NCI-H146 treated with DMSO at 0.1 percent for 48 hours (cell line): ENCODE results near the gene SIGLEC6.

Experiments
- DNase-seq: peaks from one replicate; lab custom pipeline; 2025; ENCODE audit not compliant: unreplicated experiment; lab: John Stamatoyannopoulos, UW

Gene SIGLEC6

DNA sequence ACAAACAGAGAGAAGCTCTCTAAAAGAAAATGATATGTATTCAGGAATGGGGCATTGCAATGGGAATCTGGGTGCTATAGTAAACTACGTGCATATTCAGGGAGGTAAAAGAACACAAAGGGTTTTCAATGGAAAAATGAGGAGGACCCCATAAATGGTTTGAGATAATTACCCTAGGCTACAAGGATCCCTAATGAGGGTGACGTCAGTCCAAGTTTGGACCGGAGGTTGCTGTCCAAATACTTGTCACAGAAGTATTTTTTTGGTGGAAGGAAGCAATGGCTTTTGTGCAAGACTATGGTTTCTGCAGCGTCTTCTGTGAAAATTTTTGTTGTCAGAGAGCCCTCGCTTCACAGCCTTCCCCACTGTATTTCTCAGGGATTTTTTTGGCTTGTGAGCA lies 54.1 kb downstream of the SIGLEC6 start:
- DNase-seq, result no peak

DNA sequence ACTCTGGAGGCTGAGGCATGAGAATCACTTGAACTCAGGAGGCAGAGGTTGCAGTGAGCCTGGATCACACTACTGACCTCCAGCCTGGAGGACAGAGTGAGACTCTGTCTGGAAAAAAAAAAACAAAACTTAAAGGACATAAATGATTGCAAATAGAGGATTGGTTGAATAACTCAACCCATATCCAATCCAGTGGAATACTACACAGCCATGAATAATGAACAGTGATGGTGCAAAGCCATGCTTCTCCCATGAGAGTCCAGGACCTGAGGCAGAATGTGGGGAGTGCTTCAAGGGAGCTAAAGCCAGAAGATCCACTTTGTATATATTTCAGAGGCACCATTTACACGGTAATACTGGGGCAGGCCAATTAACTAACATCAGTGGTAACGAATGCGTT lies 55.3 kb downstream of the SIGLEC6 start:
- no peak for DNase-seq

DNA sequence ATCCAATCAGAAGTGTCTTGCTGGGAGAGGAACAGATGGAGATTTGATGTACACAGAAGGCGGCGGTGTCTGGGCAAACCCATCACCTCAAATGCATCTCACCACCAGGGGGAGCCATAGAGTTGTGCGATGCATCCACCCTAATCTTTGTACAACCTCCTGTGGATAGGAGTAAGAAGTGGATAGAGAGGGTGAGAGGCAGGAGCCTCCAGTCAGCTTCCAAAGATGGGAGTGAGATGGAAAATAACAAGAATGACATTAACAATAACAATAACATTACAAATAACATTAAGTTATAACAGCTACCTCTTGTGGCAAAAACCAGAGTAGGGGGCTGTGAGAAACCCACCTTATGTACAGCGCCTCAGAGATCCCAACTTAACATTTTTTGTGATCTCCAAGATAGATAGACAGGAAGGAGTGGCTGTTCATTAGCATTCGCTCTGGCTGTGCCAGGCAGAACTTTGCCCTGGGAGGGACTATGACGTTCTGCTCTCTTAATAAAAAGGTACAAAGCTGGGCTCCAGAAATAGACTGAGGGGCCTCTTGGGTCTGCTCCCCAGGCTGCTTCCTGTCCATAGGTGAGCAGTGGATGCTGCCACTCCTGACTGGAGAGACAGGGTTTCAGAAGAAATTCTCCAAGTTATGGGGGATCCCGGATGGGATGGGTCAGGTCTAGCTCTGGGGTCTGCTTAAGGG lies 58.3 kb downstream of the SIGLEC6 start:
- peak; percentile 25 for DNase-seq

DNA sequence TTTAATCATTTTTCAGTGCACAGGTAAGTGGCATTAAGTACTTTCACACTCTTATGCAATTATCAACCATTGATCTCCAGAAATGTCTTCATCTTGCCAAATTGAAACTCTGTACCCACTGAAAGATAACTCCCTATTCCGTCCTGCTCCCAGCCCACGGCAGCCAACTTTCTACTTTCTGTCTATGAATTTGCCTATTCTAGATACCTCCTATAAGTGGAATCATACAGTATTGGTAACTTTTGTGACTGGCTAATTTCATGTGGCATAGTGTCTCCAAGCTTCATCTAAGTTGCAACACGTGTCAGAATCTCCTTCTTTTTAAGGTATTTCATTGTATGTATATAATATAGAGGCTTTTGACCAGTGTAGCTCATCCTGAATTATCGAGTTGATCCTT lies 58.9 kb downstream of the SIGLEC6 start:
- DNase-seq, result no peak

GRCh38 chr19:51471527-51471926 lies 59.9 kb downstream of the SIGLEC6 start:
- DNase-seq, result no peak

DNA sequence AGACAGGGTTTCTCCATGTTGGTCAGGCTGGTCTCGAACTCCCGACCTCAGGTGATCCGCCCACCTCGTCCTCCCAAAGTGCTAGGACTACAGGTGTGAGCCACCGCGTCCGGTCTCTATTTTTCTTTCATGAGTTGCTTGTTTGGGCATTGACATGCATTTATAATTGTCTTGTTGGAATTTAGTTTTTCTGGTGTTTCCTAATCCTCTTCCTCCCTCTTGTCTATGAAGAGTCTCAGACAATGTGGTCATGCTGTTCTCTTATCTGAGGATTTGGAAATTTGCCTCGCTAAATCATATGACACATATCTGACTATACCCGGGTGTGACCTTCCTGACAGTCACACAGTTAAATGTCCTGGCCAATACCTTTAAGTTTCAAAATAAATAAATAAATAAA lies 60.5 kb downstream of the SIGLEC6 start:
- no peak for DNase-seq

DNA sequence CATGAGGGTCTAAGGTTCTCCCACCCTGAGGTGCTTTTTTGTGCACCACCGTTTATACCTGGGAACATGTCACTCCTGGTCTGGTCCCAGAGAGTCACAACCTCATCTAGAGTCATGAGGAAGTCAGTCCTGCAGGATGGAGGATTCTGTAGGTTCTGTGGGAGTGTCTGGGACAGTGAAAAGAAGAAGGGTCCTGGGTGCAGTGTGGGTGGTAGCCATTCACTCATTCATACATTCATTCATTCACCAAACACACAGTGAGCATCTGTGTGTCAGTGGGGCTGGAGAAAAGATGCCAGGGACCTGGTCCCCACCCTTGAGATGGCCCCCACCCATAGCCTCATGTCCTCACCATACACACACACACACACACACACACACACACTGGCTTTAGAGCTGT lies 61.8 kb downstream of the SIGLEC6 start:
- DNase-seq, result no peak

GRCh38 chr19:51469162-51469561 lies 62.3 kb downstream of the SIGLEC6 start:
- DNase-seq, result no peak

DNA sequence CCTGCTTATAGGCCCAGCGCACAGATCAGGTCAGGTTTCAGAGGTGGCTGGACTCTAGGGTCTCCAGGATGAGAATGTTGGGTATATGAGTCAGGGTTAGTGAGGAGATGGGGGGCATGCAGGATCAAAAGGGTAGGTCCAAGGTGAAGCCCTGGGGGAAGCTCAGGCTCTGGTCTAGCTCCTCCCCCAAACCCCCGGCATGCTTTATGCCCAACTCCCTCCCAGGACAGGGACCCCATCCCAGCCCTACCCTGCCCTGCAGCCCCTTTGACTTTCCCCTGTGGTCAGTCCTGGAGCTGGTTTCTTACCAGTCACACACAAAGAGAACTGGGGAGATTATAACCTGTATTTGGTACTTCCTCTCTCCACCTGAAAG lies 62.9 kb downstream of the SIGLEC6 start:
- no peak for DNase-seq

- DNase-seq, result no peak
Observed at GRCh38 chr19:51467864-51468544, 63.5 kb downstream of the SIGLEC6 start.
